GM12865 (cell line): ENCODE data around the gene FAM181A.

ENCODE experiments used
- DNase-seq: peaks from one replicate; pipeline ENCODE4 v3.0.0; 2010; ENCODE audit warnings: low read depth
- H3K4me3 ChIP-seq: 2 replicates; pipeline ENCODE4 v1.5.1; 2011; ENCODE audit warnings: mild to moderate bottlenecking, low read depth, low read length, control low read depth
- CTCF ChIP-seq: IDR thresholded peaks from 2 replicates; pipeline ENCODE4 v1.5.1; 2011; ENCODE audit warnings: low read length, control low read depth, low read depth, inconsistent platforms; ENCODE audit not compliant: insufficient read depth; ENCODE audit errors: missing control alignments

FAM181A gene

GRCh38 chr14:93926873-93927799 is at the start of gene FAM181A:
Gene FAM181A (plus strand): TSS chr14:93927344. CDS start chr14:93928286, 942 bp downstream.
- no peak for TF ChIP-seq CTCF
- no peak for DNase-seq
- H3K4me3 ChIP-seq: no peak within 1 kb of the TSS

- H3K4me3 ChIP-seq: no peak overlapping the region
- DNase-seq: no peak
- no peak for TF ChIP-seq CTCF
Measured at GRCh38 chr14:93878212-93878611, 48.9 kb upstream of the FAM181A start.

DNA sequence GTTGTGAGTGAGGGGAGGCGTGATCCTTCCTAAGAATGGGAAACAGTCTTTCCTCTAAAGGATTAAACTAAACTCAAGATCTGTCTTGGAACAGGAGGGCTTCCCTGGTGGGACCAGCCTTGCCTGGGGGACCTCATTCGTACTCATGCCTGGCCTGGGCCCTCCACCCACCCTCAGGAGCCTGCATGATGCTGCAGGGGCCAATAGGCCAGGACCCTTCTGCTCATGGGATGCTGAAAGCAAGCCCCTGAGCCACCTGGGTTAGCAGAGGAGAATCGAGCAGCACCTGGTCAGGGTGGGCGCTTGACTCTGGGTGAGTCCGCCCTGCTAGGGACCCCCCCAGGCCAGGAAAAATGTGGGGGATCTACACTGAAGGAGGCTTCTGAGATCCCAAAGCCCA is 48.3 kb upstream of the FAM181A start:
- TF ChIP-seq CTCF: no peak
- no peak overlapping the region for H3K4me3 ChIP-seq
- no peak for DNase-seq

- no peak for DNase-seq
- H3K4me3 ChIP-seq: no peak overlapping the region
- TF ChIP-seq CTCF: no peak
Measured at GRCh38 chr14:93879362-93879983, 47.7 kb upstream of the FAM181A start.

GRCh38 chr14:93880021-93880820 is 46.9 kb upstream of the FAM181A start:
- no peak for TF ChIP-seq CTCF
- no peak overlapping the region for H3K4me3 ChIP-seq
- no peak for DNase-seq

DNA sequence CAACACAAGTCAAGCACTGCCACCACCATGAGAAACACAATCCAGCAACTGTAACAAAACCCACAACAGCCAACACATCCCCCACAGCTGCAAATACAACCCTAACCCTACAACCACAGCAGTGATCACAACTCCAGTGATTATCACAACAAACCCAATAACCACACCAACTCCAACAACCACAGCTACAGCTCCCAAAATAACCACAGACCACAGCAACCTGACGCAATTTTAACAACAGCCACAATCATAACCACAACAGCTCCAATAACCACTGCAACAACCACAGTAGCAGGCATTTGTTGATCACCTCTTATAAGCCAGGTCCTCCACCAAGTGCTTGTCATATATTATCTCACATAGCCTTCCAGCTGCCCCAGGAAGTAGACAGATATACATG is 42.2 kb upstream of the FAM181A start:
- TF ChIP-seq CTCF: no peak
- no peak overlapping the region for H3K4me3 ChIP-seq
- DNase-seq: no peak
